Tibial nerve (tissue), 4 donors: ENCODE data around the gene ADCY6. TPM values are rescaled to one million over a fixed set of nuclear protein-coding genes. Genes with fewer than 3 reads are reported as not detected.

Experiments used
- DNase-seq, 2 donors: peaks; one replicate each; pipeline ENCODE4 v3.0.0-alpha.2; 2019; ENCODE audit warnings: low spot score in 2 of 2
- H3K27ac ChIP-seq, 4 donors: fragments of 200-600 bp; sonication (generic) in 3 of 4; one replicate each; pipeline ENCODE4 v1.5.1; 2017 to 2019; ENCODE audit warnings: mild to moderate bottlenecking in 1 of 4
- H3K27me3 ChIP-seq, 2 donors: fragments of 200-600 bp; sonication (generic) in 1 of 2; one replicate each; pipeline versions ENCODE4 v1.5.1 to v1.6.0; 2017 to 2019
- H3K36me3 ChIP-seq, 3 donors: fragments of 200-600 bp; sonication (generic); one replicate each; pipeline ENCODE4 v1.5.1; 2018 to 2019
- H3K4me1 ChIP-seq, 4 donors: fragments of 200-600 bp; sonication (generic) in 3 of 4; one replicate each; pipeline ENCODE4 v1.5.1; 2017 to 2019
- H3K4me3 ChIP-seq, 4 donors: fragments of 200-600 bp; sonication (generic) in 3 of 4; one replicate each; pipeline ENCODE4 v1.5.1; 2017 to 2019; ENCODE audit warnings: mild to moderate bottlenecking in 1 of 4, moderate library complexity in 1 of 4
- H3K9me3 ChIP-seq, 4 donors: fragments of 200-600 bp; sonication (generic) in 3 of 4; one replicate each; pipeline ENCODE4 v1.5.1; 2017 to 2019
- CTCF ChIP-seq, 5 experiments: fragments of 200-600 bp in 3 of 5; fragments of 450-650 bp in 2 of 5; sonication (generic) in 3 of 5; IDR thresholded peaks; one replicate each; pipeline ENCODE4 v1.5.1; 2016 to 2019; ENCODE audit warnings: antibody characterized with exemption in 5 of 5, mild to moderate bottlenecking in 3 of 5, moderate library complexity in 2 of 5
- EP300 ChIP-seq, 2 donors: sonication (generic); formaldehyde crosslinking; IDR thresholded peaks; one replicate each; pipeline ENCODE4 v1.6.1; 2017; ENCODE audit warnings: antibody characterized with exemption in 2 of 2, mild to moderate bottlenecking in 1 of 2
- POLR2A ChIP-seq, 2 donors: fragments of 450-650 bp; IDR thresholded peaks; one replicate each; pipeline ENCODE4 v1.6.1; 2017; ENCODE audit warnings: antibody characterized with exemption in 2 of 2, mild to moderate bottlenecking in 2 of 2, moderate library complexity in 2 of 2
- WGBS, 2 donors: methylation state at CpG; one replicate each; pipeline ENCODE4 v1.1.5; 2018; 5-methylcytosine and 5-hydroxymethylcytosine counted together
- total RNA-seq, 4 donors: library from RNA; depleted of rRNA; stranded (reverse); fragments of >200 nt; gene quantifications; one replicate each; pipeline ENCODE4 v1.1.0, GENCODE V29; 2016

Gene ADCY6
- total RNA-seq, 4 donors from 2014 or later, result 53.3 to 74.7 (median 57.1) TPM

GRCh38 chr12:48828841-48829575 lies 40.1 kb upstream of the ADCY6 start:
- Histone ChIP-seq H3K4me3 (no peak overlapping the region), H3K27ac (no peak overlapping the region), H3K4me1 (no peaks in the 10 kb centered on the region), H3K9me3 (no peaks in the 10 kb centered on the region), H3K36me3 (peaks cover 3 to 100% (median 45%) of the 10 kb centered on the region in 3 donors), H3K27me3 (no peaks in the 10 kb centered on the region)
- no peak for DNase-seq
- WGBS, 2 donors, result 84 to 91% methylated on average over 15 to 16 of the region's 16 CpGs
- TF ChIP-seq EP300 (IDR thresholded peaks at IDR 0.05) (no peak), CTCF (IDR thresholded peaks at IDR 0.05) (no peak), POLR2A (IDR thresholded peaks at IDR 0.05) (no peak)

GRCh38 chr12:48828293-48828692 lies 39.4 kb upstream of the ADCY6 start:
- H3K27me3 ChIP-seq, result no peaks in the 10 kb centered on the region
- no peak overlapping the region for H3K27ac ChIP-seq
- H3K9me3 ChIP-seq, result no peaks in the 10 kb centered on the region
- no peaks in the 10 kb centered on the region for H3K4me1 ChIP-seq
- TF ChIP-seq POLR2A (IDR thresholded peaks at IDR 0.05) (no peak), EP300 (IDR thresholded peaks at IDR 0.05) (no peak)
- DNase-seq, result no peak
- H3K36me3 ChIP-seq, result peaks cover 3 to 97% (median 41%) of the 10 kb centered on the region in 3 donors
- H3K4me3 ChIP-seq, result no peak overlapping the region
- 44 to 80% methylated on average over 2 of the region's 2 CpGs for WGBS, 2 donors

GRCh38 chr12:48827513-48828096 lies 38.7 kb upstream of the ADCY6 start:
- H3K36me3 ChIP-seq, result peaks cover 3 to 90% (median 34%) of the 10 kb centered on the region in 3 donors
- H3K4me3 ChIP-seq, result no peak overlapping the region
- H3K9me3 ChIP-seq, result no peaks in the 10 kb centered on the region
- no peak overlapping the region for H3K27ac ChIP-seq
- 88 to 95% methylated on average over 14 to 15 of the region's 17 CpGs for WGBS, 2 donors
- DNase-seq, result no peak
- no peak for TF ChIP-seq EP300 (IDR thresholded peaks at IDR 0.05)
- TF ChIP-seq CTCF (IDR thresholded peaks at IDR 0.05), result no peak
- TF ChIP-seq POLR2A (IDR thresholded peaks at IDR 0.05), result no peak
- no peaks in the 10 kb centered on the region for H3K4me1 ChIP-seq
- no peaks in the 10 kb centered on the region for H3K27me3 ChIP-seq

GRCh38 chr12:48827026-48827425 lies 38.1 kb upstream of the ADCY6 start:
- H3K36me3 ChIP-seq, result peaks cover 3 to 84% (median 30%) of the 10 kb centered on the region in 3 donors
- H3K4me3 ChIP-seq, result no peak overlapping the region
- H3K4me1 ChIP-seq, result no peaks in the 10 kb centered on the region
- H3K9me3 ChIP-seq, result no peaks in the 10 kb centered on the region
- no peaks in the 10 kb centered on the region for H3K27me3 ChIP-seq
- no peak overlapping the region for H3K27ac ChIP-seq
- WGBS, 2 donors, result 80 to 89% methylated on average over 7 to 8 of the region's 8 CpGs
- no peak for TF ChIP-seq POLR2A (IDR thresholded peaks at IDR 0.05)
- no peak for TF ChIP-seq CTCF (IDR thresholded peaks at IDR 0.05)
- no peak for TF ChIP-seq EP300 (IDR thresholded peaks at IDR 0.05)
- DNase-seq, result no peak

GRCh38 chr12:48826209-48826855 lies 37.4 kb upstream of the ADCY6 start:
- TF ChIP-seq EP300 (IDR thresholded peaks at IDR 0.05) (no peak), CTCF (IDR thresholded peaks at IDR 0.05) (no peak)
- Histone ChIP-seq H3K27me3 (no peaks in the 10 kb centered on the region), H3K4me1 (no peaks in the 10 kb centered on the region), H3K27ac (no peak overlapping the region), H3K4me3 (no peak overlapping the region), H3K36me3 (peaks cover 3 to 77% (median 24%) of the 10 kb centered on the region in 3 donors), H3K9me3 (no peaks in the 10 kb centered on the region)
- DNase-seq, result no peak
- 79 to 81% methylated on average over 15 of the region's 15 CpGs for WGBS, 2 donors
